Right lobe of liver (tissue), 6 donors: Measurements from ENCODE around the gene LCE3D. TPM values are rescaled to one million over a fixed set of nuclear protein-coding genes. Genes with fewer than 3 reads are reported as not detected.
"Not testable (repeated sequence)": the region's sequence is repeated elsewhere in the genome, so short reads cannot be mapped to it uniquely, and the experiment has no call there.

Source experiments
- ATAC-seq, 4 donors: fragments of 200-7000 bp; cut with Tn5 transposase; one replicate each; pipeline ENCODE4 v1.9.1; 2020; ENCODE audit warnings: mild to moderate bottlenecking in 4 of 4, moderate library complexity in 4 of 4
- DNase-seq, 3 donors: peaks; one replicate each; pipeline ENCODE4 v3.0.0-alpha.2; 2020
- H3K27ac ChIP-seq, 3 donors: fragments of 200-600 bp; one replicate each; pipeline ENCODE4 v1.8.0; 2022
- H3K27me3 ChIP-seq, 2 donors: fragments of 200-600 bp; one replicate each; pipeline ENCODE4 v1.8.0; 2022
- H3K36me3 ChIP-seq, 4 donors: fragments of 200-600 bp; sonication (generic) in 1 of 4; one replicate each; pipeline versions ENCODE4 v1.5.1 to v1.8.0; 2017 to 2022; ENCODE audit warnings: control low read depth in 1 of 4
- H3K4me1 ChIP-seq, 4 donors: fragments of 200-600 bp; sonication (generic) in 1 of 4; one replicate each; pipeline versions ENCODE4 v1.5.1 to v1.8.0; 2017 to 2022; ENCODE audit warnings: control low read depth in 1 of 4
- H3K4me3 ChIP-seq, 3 donors: fragments of 200-600 bp; one replicate each; pipeline ENCODE4 v1.8.0; 2022
- H3K9me3 ChIP-seq, 4 donors: fragments of 200-600 bp; sonication (generic) in 1 of 4; one replicate each; pipeline versions ENCODE4 v1.5.1 to v1.8.0; 2017 to 2022; ENCODE audit warnings: control low read depth in 1 of 4
- POLR2A ChIP-seq: fragments of 450-650 bp; IDR thresholded peaks from one replicate; pipeline ENCODE4 v1.6.1; 2017; ENCODE audit warnings: antibody characterized with exemption, mild to moderate bottlenecking
- WGBS: methylation state at CpG from one replicate; pipeline ENCODE4 v1.1.6; 2018; ENCODE audit warnings: low coverage, low lambda C conversion rate; ENCODE audit not compliant: insufficient coverage; ENCODE audit errors: missing lambda C conversion rate; 5-methylcytosine and 5-hydroxymethylcytosine counted together
- intact Hi-C, 2 donors: fragments of 100-400 bp; cut with DNase I; formaldehyde crosslinking; loops; one replicate each; pipeline versions ENCODE4 v1.11.2 to v1.14.1; 2022
- total RNA-seq, 6 experiments: library from RNA; depleted of rRNA in 2 of 6; stranded (reverse); fragments of >200 nt in 2 of 6; fragmentation: NEBNext Ultra II Directional in 3 of 6; extraction: Animal tissue kit (Norgen Biotek cat#: 25700) in 3 of 6; gene quantifications; one replicate each; pipeline versions ENCODE4 v1.1.0 to v1.2.4, GENCODE V29; 2016 to 2023
- TF ChIP-seq, protein P1 (sequence below), 4 donors: fragments of 200-600 bp in 3 of 4; fragments of 450-650 bp in 1 of 4; IDR thresholded peaks; one replicate each; pipeline versions ENCODE4 v1.5.1 to v1.8.0; 2016 to 2022; ENCODE audit warnings: antibody characterized with exemption in 4 of 4, mild to moderate bottlenecking in 2 of 4
- donor health status: DM: no; HTN: yes; CAD: no.
- donor health status: DM: no; HTN: no; CAD: no.
- donor health status: DM: no; HTN: no; CAD: no.
- donor health status: DM: no; HTN: yes; CAD: no.
- donor health status: DM: no; HTN: yes; CAD: no.

Gene LCE3D
- total RNA-seq, 6 experiments from 2014 or later = not detected

DNA sequence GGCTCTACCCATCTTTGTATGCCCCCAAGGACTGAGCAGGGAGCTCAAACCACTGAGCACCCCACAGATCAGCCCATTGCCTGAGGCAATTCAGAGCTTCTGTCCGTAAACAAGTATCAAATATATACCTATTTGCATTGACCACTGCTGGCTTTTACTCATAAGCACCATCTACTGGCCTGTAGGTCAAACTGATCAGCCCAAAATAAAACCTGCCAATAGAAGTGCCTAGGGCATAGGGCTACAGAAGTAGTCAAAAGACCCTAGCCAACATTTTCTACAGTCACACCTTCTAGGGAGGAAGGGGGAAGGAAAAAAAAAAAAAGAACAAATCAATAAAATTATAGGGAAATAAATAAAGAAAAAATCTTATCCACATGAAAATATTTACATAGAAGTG lies 5.3 kb upstream of the LCE3D start:
- TF ChIP-seq, protein P1, sequence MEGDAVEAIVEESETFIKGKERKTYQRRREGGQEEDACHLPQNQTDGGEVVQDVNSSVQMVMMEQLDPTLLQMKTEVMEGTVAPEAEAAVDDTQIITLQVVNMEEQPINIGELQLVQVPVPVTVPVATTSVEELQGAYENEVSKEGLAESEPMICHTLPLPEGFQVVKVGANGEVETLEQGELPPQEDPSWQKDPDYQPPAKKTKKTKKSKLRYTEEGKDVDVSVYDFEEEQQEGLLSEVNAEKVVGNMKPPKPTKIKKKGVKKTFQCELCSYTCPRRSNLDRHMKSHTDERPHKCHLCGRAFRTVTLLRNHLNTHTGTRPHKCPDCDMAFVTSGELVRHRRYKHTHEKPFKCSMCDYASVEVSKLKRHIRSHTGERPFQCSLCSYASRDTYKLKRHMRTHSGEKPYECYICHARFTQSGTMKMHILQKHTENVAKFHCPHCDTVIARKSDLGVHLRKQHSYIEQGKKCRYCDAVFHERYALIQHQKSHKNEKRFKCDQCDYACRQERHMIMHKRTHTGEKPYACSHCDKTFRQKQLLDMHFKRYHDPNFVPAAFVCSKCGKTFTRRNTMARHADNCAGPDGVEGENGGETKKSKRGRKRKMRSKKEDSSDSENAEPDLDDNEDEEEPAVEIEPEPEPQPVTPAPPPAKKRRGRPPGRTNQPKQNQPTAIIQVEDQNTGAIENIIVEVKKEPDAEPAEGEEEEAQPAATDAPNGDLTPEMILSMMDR (IDR thresholded peaks at IDR 0.05) = peak in 1 of 4 donors; percentile 42
- no peak for TF ChIP-seq POLR2A
- Histone ChIP-seq H3K9me3 (no peaks in the 10 kb centered on the region), H3K27me3 (no peaks in the 10 kb centered on the region), H3K4me1 (no peaks in the 10 kb centered on the region), H3K4me3 (no peak overlapping the region), H3K27ac (no peak overlapping the region), H3K36me3 (no peaks in the 10 kb centered on the region)
- ATAC-seq (peak in 1 of 4 donors; percentile 45), DNase-seq (no peak)
- 40% methylated on average over 1 of the region's 1 CpG for WGBS
- intact Hi-C loops = no loop called here

DNA sequence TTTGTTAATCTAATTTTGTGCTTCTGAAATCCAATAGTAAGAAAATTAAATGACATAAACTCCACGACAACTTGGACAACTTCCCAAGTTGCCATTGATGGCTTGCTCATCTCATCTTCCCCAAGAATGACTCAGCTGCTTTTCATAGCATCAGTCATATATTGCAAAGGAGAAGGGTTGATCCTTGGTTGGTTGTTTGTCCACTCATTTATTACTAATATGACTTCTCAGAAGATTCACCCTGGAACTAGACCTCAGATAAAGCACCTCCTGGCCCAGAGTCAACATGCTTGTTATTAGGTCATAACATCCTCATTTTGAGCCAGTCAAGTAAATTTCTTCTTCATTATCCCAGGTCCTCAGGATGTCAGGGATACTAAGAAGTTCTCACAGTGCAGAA lies 2.3 kb upstream of the LCE3D start:
- H3K36me3 ChIP-seq = no peaks in the 10 kb centered on the region
- TF ChIP-seq POLR2A = no peak
- TF ChIP-seq, protein P1 (IDR thresholded peaks at IDR 0.05) = no peak
- DNase-seq (no peak), ATAC-seq (no peak)
- no peak overlapping the region for H3K27ac ChIP-seq
- H3K9me3 ChIP-seq = no peaks in the 10 kb centered on the region
- no peaks in the 10 kb centered on the region for H3K4me1 ChIP-seq
- no peaks in the 10 kb centered on the region for H3K27me3 ChIP-seq
- intact Hi-C loops = no loop called here
- no peak overlapping the region for H3K4me3 ChIP-seq
- WGBS = 67% methylated on average over 1 of the region's 1 CpG

DNA sequence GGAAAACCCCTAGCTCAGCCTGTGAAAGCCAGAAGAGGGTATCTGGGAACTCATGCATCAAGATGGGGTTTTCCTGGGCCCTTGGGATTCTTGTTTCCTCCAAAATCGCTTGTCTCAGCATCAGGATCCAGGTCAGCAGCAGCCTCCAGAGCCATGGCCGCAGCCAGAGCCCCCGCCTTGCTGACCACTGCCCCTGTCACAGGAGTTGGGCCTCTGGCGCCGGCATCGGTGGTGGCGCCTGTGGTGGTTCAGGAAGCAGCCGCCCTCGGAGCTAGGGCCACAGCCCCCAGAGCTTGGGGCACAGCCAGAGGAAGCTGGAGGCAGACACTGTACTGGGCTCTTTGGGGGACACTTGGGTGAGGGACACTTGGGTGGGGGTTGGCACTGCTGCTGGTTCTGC lies 790 bp downstream of the LCE3D start:
- DNase-seq, intact Hi-C loops, ATAC-seq, H3K27me3 ChIP-seq, H3K36me3 ChIP-seq, H3K9me3 ChIP-seq, H3K27ac ChIP-seq, H3K4me1 ChIP-seq, H3K4me3 ChIP-seq: not testable (repeated sequence)
- 48% methylated on average over 4 of the region's 9 CpGs for WGBS

DNA sequence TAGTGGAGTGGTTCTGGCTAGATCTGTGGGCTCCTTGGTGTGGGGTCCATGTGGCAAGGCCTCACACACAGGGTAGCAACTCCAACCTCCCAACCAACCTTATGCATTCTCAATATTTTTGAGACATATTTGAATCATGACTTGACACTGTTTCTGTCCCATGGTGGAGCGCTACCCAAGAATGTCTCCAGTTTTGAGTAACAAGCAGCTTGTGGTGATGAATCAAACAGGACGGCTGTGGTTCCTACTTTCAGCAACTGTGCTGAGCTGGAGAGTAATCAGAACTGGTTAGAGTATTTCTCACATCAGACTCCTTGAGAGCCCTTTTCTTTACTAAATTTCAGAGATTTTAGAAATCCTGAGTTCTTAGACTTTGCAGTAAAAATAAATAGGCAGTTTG lies 3.1 kb downstream of the LCE3D start:
- no peaks in the 10 kb centered on the region for H3K36me3 ChIP-seq
- TF ChIP-seq POLR2A = no peak
- TF ChIP-seq, protein P1 (IDR thresholded peaks at IDR 0.05) = no peak
- no peaks in the 10 kb centered on the region for H3K9me3 ChIP-seq
- H3K4me1 ChIP-seq = no peaks in the 10 kb centered on the region
- intact Hi-C loops = no loop called here
- ATAC-seq (no peak), DNase-seq (no peak)
- no peak overlapping the region for H3K4me3 ChIP-seq
- no peaks in the 10 kb centered on the region for H3K27me3 ChIP-seq
- 60% methylated on average over 2 of the region's 2 CpGs for WGBS
- no peak overlapping the region for H3K27ac ChIP-seq

DNA sequence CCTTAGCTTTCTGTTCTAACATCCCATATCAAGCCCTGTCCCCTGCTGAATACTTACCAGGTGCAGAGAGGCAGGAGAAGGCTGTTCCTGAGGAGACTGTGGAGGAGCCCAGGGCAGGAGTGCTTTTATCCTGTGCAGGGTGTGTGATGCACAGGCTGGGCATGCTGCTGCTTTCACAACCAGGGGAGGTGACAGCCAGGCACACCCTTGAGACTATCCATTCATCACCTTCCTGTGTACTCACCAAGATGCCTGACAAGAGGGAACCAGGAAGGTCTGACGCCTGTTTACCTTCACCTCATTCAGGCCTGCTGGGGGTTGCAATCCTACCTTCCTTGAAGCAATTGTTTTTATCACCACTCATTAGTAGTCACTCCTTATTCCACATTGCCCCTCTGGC lies 13.6 kb downstream of the LCE3D start, which contains the start of gene LCE3E:
TSS of gene LCE3E (minus strand) at position 100 of the 400 bp plus-strand sequence. CDS start 572 bp downstream, outside the sequence.
- ATAC-seq (peak in 1 of 4 donors; percentile 11), DNase-seq (no peak)
- TF ChIP-seq POLR2A = no peak
- TF ChIP-seq, protein P1 (IDR thresholded peaks at IDR 0.05) = no peak
- Histone ChIP-seq H3K27me3 (no peaks in the 10 kb centered on the region), H3K36me3 (no peaks in the 10 kb centered on the region), H3K4me3 (no peak within 1 kb of the TSS), H3K27ac (no peak within 1 kb of the TSS), H3K4me1 (no peaks in the 10 kb centered on the region), H3K9me3 (peaks cover 0 to 6% (median 0%) of the 10 kb centered on the region in 4 donors)
- intact Hi-C loops = no loop called here
- WGBS = no CpG with 5 or more reads among the region's 1 CpG
